ENCODE results near the gene LRMDA. TPM values are rescaled to one million over a fixed set of nuclear protein-coding genes. Genes with fewer than 3 reads are reported as not detected.
"Not testable (repeated sequence)": the region's sequence is repeated elsewhere in the genome, so short reads cannot be mapped to it uniquely, and the experiment has no call there.

LRMDA gene
- total RNA-seq, 1 donor = 32.6 TPM

GRCh38 chr10:76049581-76050290 lies 618.3 kb downstream of the LRMDA start:
- no peak for DNase-seq (ENCODE audit: low read depth in 2 of 3, low spot score in 2 of 3)

GRCh38 chr10:76050291-76050625 lies 618.8 kb downstream of the LRMDA start:
- no peak for DNase-seq (ENCODE audit: low read depth in 2 of 3, low spot score in 2 of 3)

GRCh38 chr10:76051007-76051936 lies 619.8 kb downstream of the LRMDA start:
- DNase-seq (ENCODE audit: low read depth in 2 of 3, low spot score in 2 of 3) = no peak

- DNase-seq (ENCODE audit: low read depth in 2 of 3, low spot score in 2 of 3) = no peak
Measured at GRCh38 chr10:76052682-76053503, 621.5 kb downstream of the LRMDA start.

GRCh38 chr10:76055466-76055865 lies 624.0 kb downstream of the LRMDA start:
- no peak for DNase-seq (ENCODE audit: low read depth in 2 of 3, low spot score in 2 of 3)

- DNase-seq (ENCODE audit: low read depth in 2 of 3, low spot score in 2 of 3) = peak in 1 of 3 donors; percentile 14
Measured at GRCh38 chr10:76055963-76056362, 624.5 kb downstream of the LRMDA start.

GRCh38 chr10:76060993-76061392 lies 629.6 kb downstream of the LRMDA start:
- not testable (repeated sequence) for DNase-seq (ENCODE audit: low read depth in 2 of 3, low spot score in 2 of 3)

GRCh38 chr10:76066457-76066856 lies 635.0 kb downstream of the LRMDA start:
- DNase-seq (ENCODE audit: low read depth in 2 of 3, low spot score in 2 of 3) = no peak

- DNase-seq (ENCODE audit: low read depth in 2 of 3, low spot score in 2 of 3) = no peak
Measured at GRCh38 chr10:76067447-76067846, 636.0 kb downstream of the LRMDA start.

- DNase-seq (ENCODE audit: low read depth in 2 of 3, low spot score in 2 of 3) = no peak
Measured at GRCh38 chr10:76068856-76069255, 637.4 kb downstream of the LRMDA start.

- DNase-seq (ENCODE audit: low read depth in 2 of 3, low spot score in 2 of 3) = no peak
Measured at GRCh38 chr10:76070916-76071315, 639.5 kb downstream of the LRMDA start.

- DNase-seq (ENCODE audit: low read depth in 2 of 3, low spot score in 2 of 3) = peak in 1 of 3 donors; percentile 43
Measured at GRCh38 chr10:76071653-76072365, 640.4 kb downstream of the LRMDA start.

GRCh38 chr10:76072384-76072783 lies 641.0 kb downstream of the LRMDA start:
- no peak for DNase-seq (ENCODE audit: low read depth in 2 of 3, low spot score in 2 of 3)

- no peak for DNase-seq (ENCODE audit: low read depth in 2 of 3, low spot score in 2 of 3)
Measured at GRCh38 chr10:76073524-76073923, 642.1 kb downstream of the LRMDA start.

GRCh38 chr10:76074659-76075058 lies 643.2 kb downstream of the LRMDA start:
- DNase-seq (ENCODE audit: low read depth in 2 of 3, low spot score in 2 of 3) = no peak

GRCh38 chr10:76080451-76080850 lies 649.0 kb downstream of the LRMDA start:
- no peak for DNase-seq (ENCODE audit: low read depth in 2 of 3, low spot score in 2 of 3)

- no peak for DNase-seq (ENCODE audit: low read depth in 2 of 3, low spot score in 2 of 3)
Measured at GRCh38 chr10:76080991-76081390, 649.6 kb downstream of the LRMDA start.

GRCh38 chr10:76082232-76082631 lies 650.8 kb downstream of the LRMDA start:
- no peak for DNase-seq (ENCODE audit: low read depth in 2 of 3, low spot score in 2 of 3)

GRCh38 chr10:76082956-76083355 lies 651.5 kb downstream of the LRMDA start:
- DNase-seq (ENCODE audit: low read depth in 2 of 3, low spot score in 2 of 3) = no peak

GRCh38 chr10:76085002-76085816 lies 653.8 kb downstream of the LRMDA start:
- DNase-seq (ENCODE audit: low read depth in 2 of 3, low spot score in 2 of 3) = no peak
